Uterus (tissue), 4 donors: ENCODE results near the gene LLGL2. TPM values are rescaled to one million over a fixed set of nuclear protein-coding genes. Genes with fewer than 3 reads are reported as not detected.

ENCODE experiments used
- DNase-seq, 2 donors: peaks; one replicate each; pipeline ENCODE4 v3.0.0-alpha.2; 2019 to 2020
- H3K27ac ChIP-seq, 2 donors: fragments of 200-600 bp; sonication (generic); 1 replicate in 1 of 2; 2 replicates in 1 of 2; pipeline ENCODE4 v1.5.1; 2016 to 2018
- H3K27me3 ChIP-seq, 2 donors: fragments of 200-600 bp; sonication (generic); one replicate each; pipeline ENCODE4 v1.5.1; 2018 to 2019; ENCODE audit warnings: control low read depth in 1 of 2
- H3K36me3 ChIP-seq, 2 donors: fragments of 200-600 bp; sonication (generic); one replicate each; pipeline ENCODE4 v1.5.1; 2019; ENCODE audit warnings: control low read depth in 1 of 2
- H3K4me1 ChIP-seq, 2 donors: fragments of 200-600 bp; sonication (generic); one replicate each; pipeline ENCODE4 v1.5.1; 2018 to 2019; ENCODE audit warnings: control low read depth in 1 of 2
- H3K4me3 ChIP-seq, 2 donors: fragments of 200-600 bp; sonication (generic); 1 replicate in 1 of 2; 2 replicates in 1 of 2; pipeline ENCODE4 v1.5.1; 2018 to 2019; ENCODE audit warnings: mild to moderate bottlenecking in 1 of 2
- H3K9me3 ChIP-seq, 2 donors: fragments of 200-600 bp; sonication (generic); one replicate each; pipeline ENCODE4 v1.5.1; 2019; ENCODE audit warnings: control low read depth in 1 of 2
- CTCF ChIP-seq, 4 experiments: fragments of 200-600 bp in 2 of 4; fragments of 450-650 bp in 2 of 4; sonication (generic) in 2 of 4; IDR thresholded peaks; one replicate each; pipeline ENCODE4 v1.5.1; 2016 to 2019; ENCODE audit warnings: antibody characterized with exemption in 4 of 4, mild to moderate bottlenecking in 2 of 4, moderate library complexity in 1 of 4
- POLR2A ChIP-seq, 2 donors: fragments of 450-650 bp; IDR thresholded peaks; one replicate each; pipeline ENCODE4 v1.6.1; 2016; ENCODE audit warnings: antibody characterized with exemption in 2 of 2, mild to moderate bottlenecking in 1 of 2, moderate library complexity in 1 of 2
- intact Hi-C: fragments of 100-400 bp; cut with DNase I; formaldehyde crosslinking; loops from one replicate; pipeline ENCODE4 v1.15.1; 2023; ENCODE audit warnings: low total_unique reads
- microRNA-seq: library from miRNA; unstranded; fragments of <30 nt; microRNA quantifications from one replicate; pipeline ENCODE4, GENCODE V29; 2016; ENCODE audit warnings: borderline microRNAs expressed, borderline replicate concordance
- total RNA-seq, 4 donors: library from RNA; depleted of rRNA in 3 of 4; stranded (reverse); fragments of >200 nt in 3 of 4; gene quantifications; one replicate each; pipeline versions ENCODE4 v1.1.0 to v1.2.4, GENCODE V29; 2014 to 2023
- donor health status: DM: yes; HTN: yes; CAD: no.

Gene LLGL2
- total RNA-seq, 4 donors from 2014 or later, result 3.1 to 31.9 (median 14.0) TPM

DNA sequence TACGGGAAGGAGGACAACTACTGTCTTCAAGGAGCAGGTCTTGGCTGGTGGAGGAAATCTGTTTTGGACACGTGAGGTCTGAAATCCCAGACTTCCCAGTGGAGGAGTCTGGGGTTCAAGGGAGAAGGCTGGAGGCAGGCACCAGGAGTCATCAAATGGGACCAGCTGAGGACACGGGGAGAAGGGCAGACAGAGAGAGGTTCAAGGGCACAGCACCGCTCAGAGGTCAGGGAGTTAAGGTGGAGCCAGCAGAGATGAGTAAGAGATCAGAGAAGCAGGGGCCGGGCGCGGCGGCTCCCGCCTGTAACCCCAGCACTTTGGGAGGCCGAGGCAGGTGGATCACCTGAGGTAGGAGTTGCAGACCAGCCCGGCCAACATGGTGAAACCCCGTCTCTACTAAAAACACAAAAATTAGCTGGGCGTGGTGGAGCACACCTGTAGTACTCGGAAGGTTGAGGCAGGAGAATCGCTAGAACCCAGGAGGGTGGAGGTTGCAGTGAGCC is 97.3 kb downstream of the LLGL2 start:
- DNase-seq, result no peak
- TF ChIP-seq CTCF (IDR thresholded peaks at IDR 0.05) (no peak), POLR2A (IDR thresholded peaks at IDR 0.05) (no peak)
- Histone ChIP-seq H3K27me3 (no peaks in the 10 kb centered on the region), H3K4me1 (no peaks in the 10 kb centered on the region), H3K9me3 (no peaks in the 10 kb centered on the region), H3K4me3 (no peak overlapping the region), H3K27ac (no peak overlapping the region), H3K36me3 (no peaks in the 10 kb centered on the region)
- intact Hi-C loops, result no loop called here

GRCh38 chr17:75623386-75623785 is 97.9 kb downstream of the LLGL2 start:
- H3K36me3 ChIP-seq, result no peaks in the 10 kb centered on the region
- no peak overlapping the region for H3K4me3 ChIP-seq
- no peak for DNase-seq
- H3K4me1 ChIP-seq, result no peaks in the 10 kb centered on the region
- H3K9me3 ChIP-seq, result no peaks in the 10 kb centered on the region
- intact Hi-C loops, result no loop called here
- H3K27me3 ChIP-seq, result no peaks in the 10 kb centered on the region
- TF ChIP-seq CTCF (IDR thresholded peaks at IDR 0.05) (no peak), POLR2A (IDR thresholded peaks at IDR 0.05) (no peak)
- no peak overlapping the region for H3K27ac ChIP-seq

DNA sequence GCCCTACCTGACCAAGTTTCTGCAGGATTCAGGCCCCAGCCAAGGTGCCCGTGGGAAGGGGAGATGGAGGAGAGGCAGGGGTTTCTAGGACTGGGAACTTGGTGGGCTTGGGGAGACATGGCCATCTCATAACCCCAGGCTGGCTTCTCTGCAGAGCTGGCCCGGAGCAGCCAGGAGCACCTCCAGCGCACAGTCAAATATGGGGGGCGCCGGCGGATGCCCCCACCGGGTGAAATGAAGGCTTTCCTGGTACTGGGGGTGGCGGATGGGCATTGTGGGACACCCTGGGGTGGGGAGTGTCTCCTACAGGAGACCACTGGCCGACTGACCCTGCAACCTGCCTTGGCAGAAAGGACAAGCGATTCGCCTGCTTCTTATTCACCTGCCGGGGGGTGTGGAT is 98.5 kb downstream of the LLGL2 start:
- DNase-seq, result no peak
- H3K4me3 ChIP-seq, result no peak overlapping the region
- no peaks in the 10 kb centered on the region for H3K4me1 ChIP-seq
- H3K36me3 ChIP-seq, result no peaks in the 10 kb centered on the region
- intact Hi-C loops, result no loop called here
- no peaks in the 10 kb centered on the region for H3K27me3 ChIP-seq
- H3K9me3 ChIP-seq, result no peaks in the 10 kb centered on the region
- no peak overlapping the region for H3K27ac ChIP-seq
- TF ChIP-seq CTCF (IDR thresholded peaks at IDR 0.05), result no peak
- no peak for TF ChIP-seq POLR2A (IDR thresholded peaks at IDR 0.05)

Small RNAs within 50 kb of the gene (microRNA-seq; reads per million reads assigned to microRNA genes)
- not detected for gene MIR6785

Other genes with a start within 250 kb of the LLGL2 start
- gene SLC25A19, start 236.3 kb upstream of the LLGL2 start, total RNA-seq, result 10 to 100 TPM in 2 of 4 donors, 1 to 10 TPM in 2; 4.7 to 59.9 (median 10.1) TPM
- gene GRB2, start 120.0 kb upstream of the LLGL2 start, total RNA-seq, result 100 to 1,000 TPM in 1 of 4 donors, 10 to 100 TPM in 3; 51.5 to 127 (median 78.1) TPM
- 10 to 100 TPM in 2 of 4 donors, 1 to 10 TPM in 2; 3.8 to 91.2 (median 26.0) TPM for gene TMEM94, start 69.1 kb upstream of the LLGL2 start, total RNA-seq
- gene CASKIN2, start 10.2 kb upstream of the LLGL2 start, total RNA-seq, result 100 to 1,000 TPM in 1 of 4 donors, 10 to 100 TPM in 1, 1 to 10 TPM in 2; 7.4 to 122 (median 15.5) TPM
- 100 to 1,000 TPM in 1 of 4 donors, 10 to 100 TPM in 3; 17.4 to 102 (median 20.6) TPM for gene TSEN54, start 9.2 kb upstream of the LLGL2 start, total RNA-seq
- gene MYO15B, start 62.1 kb downstream of the LLGL2 start, total RNA-seq, result 100 to 1,000 TPM; 119 to 610 (median 170) TPM
- 1 to 10 TPM in 1 of 4 donors, under 1 TPM in 1, not detected in 2; 0.85 to 2.2 TPM for gene SMIM5, start 107.7 kb downstream of the LLGL2 start, total RNA-seq
- gene RECQL5, start 141.5 kb downstream of the LLGL2 start, total RNA-seq, result 10 to 100 TPM in 2 of 4 donors, 1 to 10 TPM in 1, under 1 TPM in 1; 0.59 to 22.7 (median 11.9) TPM
- gene SAP30BP, start 141.6 kb downstream of the LLGL2 start, total RNA-seq, result 10 to 100 TPM; 14.1 to 87.7 (median 64.7) TPM
- 100 to 1,000 TPM in 1 of 4 donors, 10 to 100 TPM in 3; 38.0 to 100 (median 62.3) TPM for gene ITGB4, start 195.8 kb downstream of the LLGL2 start, total RNA-seq
- gene GALK1, start 239.5 kb downstream of the LLGL2 start, total RNA-seq, result 10 to 100 TPM in 3 of 4 donors, not detected in 1; 19.4 to 37.1 (median 35.6) TPM